Pancreas (tissue), 10 donors: ENCODE results near the gene DPP4. TPM values are rescaled to one million over a fixed set of nuclear protein-coding genes. Genes with fewer than 3 reads are reported as not detected.
A peak's percentile ranks its signal among the peaks of the same experiment; 100 is the strongest.

Experiments
- ATAC-seq, 4 donors: fragments of 200-7000 bp; cut with Tn5 transposase; one replicate each; pipeline versions ENCODE4 v1.8.0 to v1.9.1; 2020; ENCODE audit warnings: mild to moderate bottlenecking in 4 of 4, moderate library complexity in 4 of 4
- DNase-seq, 6 donors: peaks; one replicate each; pipeline ENCODE4 v3.0.0-alpha.2; 2020
- FAIRE-seq: peaks from 2 replicates; lab custom pipeline; 2012; peaks lifted over from hg19 to GRCh38; lab: Jason Lieb, UNC
- H3K27ac ChIP-seq, 4 donors: fragments of 200-600 bp; sonication (generic); 1 replicate in 3 of 4; 2 replicates in 1 of 4; pipeline versions ENCODE4 v1.5.0 to v1.8.0; 2020
- H3K27me3 ChIP-seq, 4 donors: fragments of 200-600 bp; one replicate each; pipeline ENCODE4 v1.8.0; 2021
- H3K36me3 ChIP-seq, 3 donors: fragments of 200-600 bp; sonication (generic) in 1 of 3; one replicate each; pipeline versions ENCODE4 v1.5.0 to v1.8.0; 2020 to 2021
- H3K4me1 ChIP-seq, 3 donors: fragments of 200-600 bp; one replicate each; pipeline ENCODE4 v1.8.0; 2021
- H3K4me3 ChIP-seq, 4 donors: fragments of 200-600 bp; sonication (generic) in 2 of 4; one replicate each; pipeline versions ENCODE4 v1.5.0 to v1.8.0; 2020 to 2021
- H3K9me3 ChIP-seq, 4 donors: fragments of 200-600 bp; one replicate each; pipeline ENCODE4 v1.8.0; 2021
- WGBS, 2 donors: extraction: QIAGEN DNeasy Blood & Tissue Kit; methylation state at CpG; one replicate each; pipeline ENCODE4 v1.1.7; 2013; 5-methylcytosine and 5-hydroxymethylcytosine counted together
- intact Hi-C, 3 donors: fragments of 100-400 bp; cut with DNase I; formaldehyde crosslinking; loops; one replicate each; pipeline versions ENCODE4 v1.11.1 to v1.14.2; 2022
- polyA plus RNA-seq, 2 donors: library from polyadenylated mRNA; stranded (reverse); fragments of 200-250 nt; gene quantifications; one replicate each; pipeline ENCODE4 v1.2.3, GENCODE V29; 2013
- total RNA-seq, 6 donors: library from RNA; stranded (reverse); fragmentation: NEBNext Ultra II Directional in 4 of 6; extraction: Animal tissue kit (Norgen Biotek cat#: 25700) in 4 of 6; gene quantifications; one replicate each; pipeline versions ENCODE4 v1.2.1 to v1.2.4, GENCODE V29; 2021 to 2023
- TF ChIP-seq, protein P1 (sequence below), 4 donors: fragments of 200-600 bp; sonication (generic) in 3 of 4; IDR thresholded peaks; one replicate each; pipeline versions ENCODE4 v1.5.0 to v1.8.0; 2021; ENCODE audit warnings: antibody characterized with exemption in 4 of 4
- donor health status: healthy with polysubstance abuse.
- donor health status: DM: no; HTN: no; CAD: no; lungs with moderate emphysema.
- donor health status: DM: no; HTN: no; CAD: no.
- donor health status: control.
- donor health status: control.
- donor health status: Bipolar disorder and iron deficiency.
- donor health status: DM: yes; HTN: yes; CAD: no.
- donor health status: DM: no; HTN: no; CAD: no.
- donor health status: DM: no; HTN: no; CAD: no.
- donor health status: DM: yes; HTN: yes; CAD: no.

DPP4 gene
- total and polyA plus RNA-seq, 8 donors: 0.98 to 6.4 (median 2.4) TPM

GRCh38 chr2:161998857-161999256 lies 75.2 kb downstream of the DPP4 start:
- H3K9me3 ChIP-seq: no peaks in the 10 kb centered on the region
- H3K27ac ChIP-seq: no peak overlapping the region
- H3K27me3 ChIP-seq: no peaks in the 10 kb centered on the region
- no peaks in the 10 kb centered on the region for H3K36me3 ChIP-seq
- intact Hi-C loops: loop anchor here in 1 of 3 donors (5.0 kb wide), 1 partner anchor 118 kb away; no protein-coding TSS in a partner anchor
- TF ChIP-seq, protein P1, sequence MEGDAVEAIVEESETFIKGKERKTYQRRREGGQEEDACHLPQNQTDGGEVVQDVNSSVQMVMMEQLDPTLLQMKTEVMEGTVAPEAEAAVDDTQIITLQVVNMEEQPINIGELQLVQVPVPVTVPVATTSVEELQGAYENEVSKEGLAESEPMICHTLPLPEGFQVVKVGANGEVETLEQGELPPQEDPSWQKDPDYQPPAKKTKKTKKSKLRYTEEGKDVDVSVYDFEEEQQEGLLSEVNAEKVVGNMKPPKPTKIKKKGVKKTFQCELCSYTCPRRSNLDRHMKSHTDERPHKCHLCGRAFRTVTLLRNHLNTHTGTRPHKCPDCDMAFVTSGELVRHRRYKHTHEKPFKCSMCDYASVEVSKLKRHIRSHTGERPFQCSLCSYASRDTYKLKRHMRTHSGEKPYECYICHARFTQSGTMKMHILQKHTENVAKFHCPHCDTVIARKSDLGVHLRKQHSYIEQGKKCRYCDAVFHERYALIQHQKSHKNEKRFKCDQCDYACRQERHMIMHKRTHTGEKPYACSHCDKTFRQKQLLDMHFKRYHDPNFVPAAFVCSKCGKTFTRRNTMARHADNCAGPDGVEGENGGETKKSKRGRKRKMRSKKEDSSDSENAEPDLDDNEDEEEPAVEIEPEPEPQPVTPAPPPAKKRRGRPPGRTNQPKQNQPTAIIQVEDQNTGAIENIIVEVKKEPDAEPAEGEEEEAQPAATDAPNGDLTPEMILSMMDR (IDR thresholded peaks at IDR 0.05): no peak
- 91 to 96% methylated on average over 1 of the region's 1 CpG for WGBS, 2 donors
- H3K4me1 ChIP-seq: no peaks in the 10 kb centered on the region
- ATAC-seq (no peak), FAIRE-seq (no peak), DNase-seq (no peak)
- H3K4me3 ChIP-seq: no peak overlapping the region

GRCh38 chr2:161997916-161998471 lies 76.0 kb downstream of the DPP4 start:
- H3K27me3 ChIP-seq: no peaks in the 10 kb centered on the region
- FAIRE-seq (no peak), DNase-seq (no peak), ATAC-seq (no peak)
- H3K36me3 ChIP-seq: no peaks in the 10 kb centered on the region
- TF ChIP-seq, protein P1 (IDR thresholded peaks at IDR 0.05): no peak
- no peaks in the 10 kb centered on the region for H3K9me3 ChIP-seq
- no peaks in the 10 kb centered on the region for H3K4me1 ChIP-seq
- no peak overlapping the region for H3K4me3 ChIP-seq
- H3K27ac ChIP-seq: no peak overlapping the region
- intact Hi-C loops: loop anchor here in 1 of 3 donors (5.0 kb wide), 1 partner anchor 119 kb away; no protein-coding TSS in a partner anchor
- WGBS, 2 donors: 78 to 93% methylated on average over 9 of the region's 9 CpGs

- no peaks in the 10 kb centered on the region for H3K27me3 ChIP-seq
- H3K27ac ChIP-seq: no peak overlapping the region
- FAIRE-seq: no peak
- TF ChIP-seq, protein P1 (IDR thresholded peaks at IDR 0.05): no peak
- no peaks in the 10 kb centered on the region for H3K4me1 ChIP-seq
- peak in 2 of 4 donors; percentile 44 to 59 for ATAC-seq
- intact Hi-C loops: loop anchor here in 1 of 3 donors (5.0 kb wide), 1 partner anchor 122 kb away; no protein-coding TSS in a partner anchor
- no peak overlapping the region for H3K4me3 ChIP-seq
- H3K9me3 ChIP-seq: no peaks in the 10 kb centered on the region
- no peak for DNase-seq
- no peaks in the 10 kb centered on the region for H3K36me3 ChIP-seq
Observed at GRCh38 chr2:161995553-161996016, 78.4 kb downstream of the DPP4 start.

DNA sequence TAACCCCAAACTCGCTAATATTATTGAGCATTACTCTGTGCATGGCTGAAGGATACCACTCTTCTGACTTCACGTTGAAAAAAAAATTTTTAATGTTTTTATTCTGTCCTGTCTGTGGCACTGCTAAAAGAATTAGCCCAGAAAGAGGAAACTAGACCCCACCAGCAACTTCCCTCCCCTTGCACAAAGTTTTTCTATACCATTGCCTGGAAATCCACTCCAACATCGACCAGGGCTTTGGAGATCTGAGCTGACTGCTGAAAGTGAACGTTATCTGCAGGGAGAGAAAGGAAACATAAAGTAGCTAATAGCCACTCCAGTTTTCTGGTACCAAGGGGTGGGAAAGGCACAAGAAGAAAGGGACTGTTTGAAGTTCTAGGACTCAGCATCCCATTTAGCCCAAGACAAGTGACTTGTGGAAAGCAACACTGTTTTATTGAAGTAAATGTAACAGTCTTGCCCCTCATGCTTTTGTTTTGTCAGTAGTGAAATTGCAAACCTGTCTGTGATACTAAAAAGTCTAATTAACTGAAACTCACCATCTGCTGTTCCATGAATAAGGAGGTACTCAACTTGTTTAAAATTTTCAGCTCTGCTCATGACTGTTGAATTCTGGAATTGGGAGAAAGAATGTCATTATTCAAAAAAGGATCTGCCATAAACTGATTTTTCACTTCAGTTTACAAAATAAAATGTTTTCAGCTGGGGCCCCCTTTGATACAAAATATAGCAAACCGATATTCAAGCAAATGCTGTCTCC lies 79.1 kb downstream of the DPP4 start:
- H3K27ac ChIP-seq: no peak overlapping the region
- 70% methylated on average over 5 of the region's 5 CpGs for WGBS, 2 donors
- H3K36me3 ChIP-seq: no peaks in the 10 kb centered on the region
- no peaks in the 10 kb centered on the region for H3K4me1 ChIP-seq
- H3K27me3 ChIP-seq: no peaks in the 10 kb centered on the region
- H3K9me3 ChIP-seq: no peaks in the 10 kb centered on the region
- FAIRE-seq (no peak), DNase-seq (no peak), ATAC-seq (no peak)
- intact Hi-C loops: loop anchor here in 1 of 3 donors (5.0 kb wide), 2 partner anchors 78 to 122 kb away; no protein-coding TSS in a partner anchor
- TF ChIP-seq, protein P1 (IDR thresholded peaks at IDR 0.05): no peak
- no peak overlapping the region for H3K4me3 ChIP-seq
